ENCODE data around the gene PRRT2.

The PRRT2 gene

DNA sequence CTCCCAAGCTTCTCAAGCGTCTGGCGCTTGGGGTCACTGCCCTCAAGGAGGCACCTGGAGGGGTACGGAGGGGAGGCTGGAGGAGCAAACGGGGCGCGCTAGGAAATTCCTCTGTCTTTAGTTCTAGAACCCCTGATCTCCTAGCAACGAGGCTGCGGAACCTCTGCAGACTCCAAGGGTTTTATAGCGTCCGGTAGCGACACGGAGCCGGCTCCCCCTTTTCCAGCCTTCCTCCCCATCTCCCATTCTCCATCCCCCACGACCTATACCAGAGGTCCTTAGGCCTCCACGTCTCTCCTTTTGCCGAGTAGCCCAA is 51.6 kb downstream of the PRRT2 start:
- no peak for DNase-seq

- DNase-seq = no peak
Measured at GRCh38 chr16:29864205-29864604, 52.2 kb downstream of the PRRT2 start.
